GM13977 (cell line): Measurements from ENCODE around the gene TOR4A.

Source experiments
- DNase-seq: peaks from one replicate; pipeline ENCODE4 v3.0.0; 2012; ENCODE audit warnings: low spot score
- CTCF ChIP-seq: IDR thresholded peaks from 2 replicates; pipeline ENCODE4 v1.5.1; 2012; ENCODE audit warnings: mild to moderate bottlenecking, control low read depth; ENCODE audit not compliant: insufficient read depth; ENCODE audit errors: extremely low read depth, missing control alignments
- in situ Hi-C: fragments of 300-500 bp; cut with MboI; formaldehyde crosslinking; loops from one replicate; pipeline ENCODE4 v1.12.0; 2022; ENCODE audit warnings: low sequenced_read_pairs, low pct_unique_long_range_greater_than_20kb, mixed read lengths, inconsistent platforms; ENCODE audit not compliant: unreplicated experiment

TOR4A gene

GRCh38 chr9:137251194-137251461 is 26.4 kb upstream of the TOR4A start, which contains the start of gene STPG3:
STPG3 (plus strand) TSS chr9:137251286; CDS start chr9:137251287, 1 bp downstream.
- DNase-seq = no peak
- in situ Hi-C loops = no loop called here
- no peak for TF ChIP-seq CTCF

GRCh38 chr9:137251490-137252268 is 25.8 kb upstream of the TOR4A start:
- no peak for TF ChIP-seq CTCF
- in situ Hi-C loops = no loop called here
- no peak for DNase-seq

- TF ChIP-seq CTCF = no peak
- in situ Hi-C loops = no loop called here
- no peak for DNase-seq
Observed at GRCh38 chr9:137252555-137253506, 24.7 kb upstream of the TOR4A start.

GRCh38 chr9:137253717-137254623 is 23.6 kb upstream of the TOR4A start:
- DNase-seq = no peak
- no peak for TF ChIP-seq CTCF
- in situ Hi-C loops = no loop called here

GRCh38 chr9:137254624-137255447 is 22.7 kb upstream of the TOR4A start, which contains the start of gene NELFB:
NELFB (plus strand) TSS chr9:137255327.
- in situ Hi-C loops = no loop called here
- DNase-seq = peak; percentile 100
- no peak for TF ChIP-seq CTCF
